Tibial artery (tissue), 4 donors: ENCODE data around the gene OPRL1.
"Not testable (repeated sequence)": the region's sequence is repeated elsewhere in the genome, so short reads cannot be mapped to it uniquely, and the experiment has no call there.

Experiments
- DNase-seq, 2 donors: peaks; one replicate each; pipeline ENCODE4 v3.0.0-alpha.2; 2019
- H3K27ac ChIP-seq, 2 donors: fragments of 200-600 bp; sonication (generic) in 1 of 2; 1 replicate in 1 of 2; 2 replicates in 1 of 2; pipeline ENCODE4 v1.5.1; 2018 to 2019; ENCODE audit warnings: mild to moderate bottlenecking in 1 of 2
- H3K27me3 ChIP-seq, 2 donors: fragments of 200-600 bp; sonication (generic) in 1 of 2; one replicate each; pipeline versions ENCODE4 v1.5.1 to v1.6.0; 2016 to 2019
- H3K36me3 ChIP-seq, 3 donors: fragments of 200-600 bp; sonication (generic) in 2 of 3; one replicate each; pipeline ENCODE4 v1.5.1; 2016 to 2019; ENCODE audit warnings: mild to moderate bottlenecking in 2 of 3
- H3K4me1 ChIP-seq, 4 donors: fragments of 200-600 bp; sonication (generic) in 2 of 4; 1 replicate in 3 of 4; 2 replicates in 1 of 4; pipeline ENCODE4 v1.5.1; 2016 to 2019
- H3K4me3 ChIP-seq, 2 donors: fragments of 200-600 bp; sonication (generic) in 1 of 2; 1 replicate in 1 of 2; 2 replicates in 1 of 2; pipeline ENCODE4 v1.5.1; 2018 to 2019; ENCODE audit warnings: mild to moderate bottlenecking in 2 of 2
- H3K9me3 ChIP-seq, 3 donors: fragments of 200-600 bp; sonication (generic) in 1 of 3; one replicate each; pipeline ENCODE4 v1.5.1; 2016 to 2019
- intact Hi-C: fragments of 100-400 bp; cut with DNase I; formaldehyde crosslinking; loops from one replicate; pipeline ENCODE4 v1.15.0; 2023; ENCODE audit warnings: low total_unique reads
- TF ChIP-seq, protein P1 (sequence below), 2 experiments: fragments of 200-600 bp in 1 of 2; fragments of 450-650 bp in 1 of 2; IDR thresholded peaks; one replicate each; pipeline ENCODE4 v1.5.1; 2017 to 2019; ENCODE audit warnings: antibody characterized with exemption in 2 of 2, mild to moderate bottlenecking in 1 of 2, moderate library complexity in 1 of 2

Gene OPRL1

GRCh38 chr20:64082820-64083377, 3.0 kb downstream of the OPRL1 start:
- H3K36me3 ChIP-seq = no peaks in the 10 kb centered on the region
- H3K27ac ChIP-seq = no peak overlapping the region
- H3K27me3 ChIP-seq = peaks cover 3 to 33% of the 10 kb centered on the region in 2 donors
- H3K4me1 ChIP-seq = peaks cover 0 to 52% (median 29%) of the 10 kb centered on the region in 4 donors
- TF ChIP-seq, protein P1, sequence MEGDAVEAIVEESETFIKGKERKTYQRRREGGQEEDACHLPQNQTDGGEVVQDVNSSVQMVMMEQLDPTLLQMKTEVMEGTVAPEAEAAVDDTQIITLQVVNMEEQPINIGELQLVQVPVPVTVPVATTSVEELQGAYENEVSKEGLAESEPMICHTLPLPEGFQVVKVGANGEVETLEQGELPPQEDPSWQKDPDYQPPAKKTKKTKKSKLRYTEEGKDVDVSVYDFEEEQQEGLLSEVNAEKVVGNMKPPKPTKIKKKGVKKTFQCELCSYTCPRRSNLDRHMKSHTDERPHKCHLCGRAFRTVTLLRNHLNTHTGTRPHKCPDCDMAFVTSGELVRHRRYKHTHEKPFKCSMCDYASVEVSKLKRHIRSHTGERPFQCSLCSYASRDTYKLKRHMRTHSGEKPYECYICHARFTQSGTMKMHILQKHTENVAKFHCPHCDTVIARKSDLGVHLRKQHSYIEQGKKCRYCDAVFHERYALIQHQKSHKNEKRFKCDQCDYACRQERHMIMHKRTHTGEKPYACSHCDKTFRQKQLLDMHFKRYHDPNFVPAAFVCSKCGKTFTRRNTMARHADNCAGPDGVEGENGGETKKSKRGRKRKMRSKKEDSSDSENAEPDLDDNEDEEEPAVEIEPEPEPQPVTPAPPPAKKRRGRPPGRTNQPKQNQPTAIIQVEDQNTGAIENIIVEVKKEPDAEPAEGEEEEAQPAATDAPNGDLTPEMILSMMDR (IDR thresholded peaks at IDR 0.05) = no peak
- no peaks in the 10 kb centered on the region for H3K9me3 ChIP-seq
- peak overlapping the region; percentile 46 to 57 for H3K4me3 ChIP-seq
- intact Hi-C loops = no loop called here
- DNase-seq = no peak

GRCh38 chr20:64083378-64083803, 3.5 kb downstream of the OPRL1 start:
- Histone ChIP-seq H3K9me3 (no peaks in the 10 kb centered on the region), H3K27me3 (peaks cover 3 to 38% of the 10 kb centered on the region in 2 donors), H3K4me3 (peak overlapping the region; percentile 46 to 57), H3K4me1 (peaks cover 0 to 47% (median 25%) of the 10 kb centered on the region in 4 donors), H3K36me3 (no peaks in the 10 kb centered on the region), H3K27ac (no peak overlapping the region)
- no peak for DNase-seq
- intact Hi-C loops = no loop called here
- TF ChIP-seq, protein P1 (IDR thresholded peaks at IDR 0.05) = peak; percentile 41 to 48

DNA sequence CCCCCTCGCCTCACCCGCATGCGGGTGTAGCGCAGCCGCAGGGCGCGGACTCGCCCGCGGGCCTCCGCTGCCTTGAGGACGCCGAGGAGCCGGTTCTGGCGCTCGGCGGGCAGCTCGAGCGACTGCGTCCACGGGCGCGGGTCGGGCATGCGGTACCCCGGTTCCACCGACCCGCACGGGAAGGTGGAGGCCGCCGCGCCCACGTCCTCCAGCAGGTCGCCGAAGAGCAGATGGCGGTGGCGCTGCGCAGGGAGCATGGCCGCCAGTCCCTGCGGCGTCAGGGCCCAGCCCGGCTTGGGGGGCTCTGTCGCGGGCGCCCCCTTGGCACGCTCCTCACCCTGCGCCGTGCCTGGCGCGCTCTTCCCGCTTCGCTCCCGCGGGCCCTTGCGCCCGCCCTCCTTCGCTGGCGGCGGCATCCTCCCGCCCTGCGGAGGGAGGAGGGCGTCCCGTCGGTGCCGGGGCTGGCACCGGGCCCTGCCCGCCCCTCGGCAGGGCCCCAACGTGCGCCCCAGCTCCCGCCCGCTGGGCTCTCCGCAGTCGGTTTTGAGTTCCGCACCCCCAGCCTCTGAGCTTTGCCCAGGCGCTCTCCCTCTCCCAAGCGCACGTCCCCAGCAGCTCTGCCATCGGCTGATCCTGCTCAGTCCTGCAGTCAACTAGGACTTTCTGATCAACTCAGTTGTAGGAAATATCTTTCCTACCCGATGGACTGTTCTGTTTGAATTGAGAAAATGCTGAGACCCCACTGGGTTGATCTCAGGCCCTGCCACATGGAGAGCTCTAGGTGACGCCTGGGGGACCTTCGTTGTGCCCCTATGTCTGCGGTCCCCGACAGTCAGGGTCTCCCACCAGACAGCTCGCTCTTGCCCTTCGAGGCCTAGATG, 4.2 kb downstream of the OPRL1 start, which contains the start of gene LKAAEAR1:
Gene LKAAEAR1 (minus strand): TSS at position 595 of the 881 bp plus-strand sequence. CDS start 179 bp downstream, at position 416.
- Histone ChIP-seq H3K36me3 (no peaks in the 10 kb centered on the region), H3K27ac (no peak within 1 kb of the TSS), H3K4me3 (peak within 1 kb of the TSS; percentile 46 to 57), H3K4me1 (peaks cover 0 to 41% (median 18%) of the 10 kb centered on the region in 4 donors), H3K27me3 (peaks cover 3 to 40% of the 10 kb centered on the region in 2 donors), H3K9me3 (no peaks in the 10 kb centered on the region)
- intact Hi-C loops = no loop called here
- DNase-seq = no peak
- TF ChIP-seq, protein P1 (IDR thresholded peaks at IDR 0.05) = no peak

GRCh38 chr20:64084685-64085152, 4.8 kb downstream of the OPRL1 start:
- Histone ChIP-seq H3K9me3 (no peaks in the 10 kb centered on the region), H3K27me3 (peaks cover 3 to 46% of the 10 kb centered on the region in 2 donors), H3K4me3 (no peak overlapping the region), H3K36me3 (no peaks in the 10 kb centered on the region), H3K27ac (no peak overlapping the region), H3K4me1 (peaks cover 0 to 37% (median 15%) of the 10 kb centered on the region in 4 donors)
- DNase-seq = no peak
- TF ChIP-seq, protein P1 (IDR thresholded peaks at IDR 0.05) = no peak
- intact Hi-C loops = no loop called here

- Histone ChIP-seq H3K27ac (no peak overlapping the region), H3K4me3 (no peak overlapping the region), H3K4me1 (peaks cover 0 to 28% (median 13%) of the 10 kb centered on the region in 4 donors), H3K9me3 (no peaks in the 10 kb centered on the region), H3K36me3 (no peaks in the 10 kb centered on the region), H3K27me3 (peaks cover 3 to 50% of the 10 kb centered on the region in 2 donors)
- no peak for DNase-seq
- TF ChIP-seq, protein P1 (IDR thresholded peaks at IDR 0.05) = no peak
- intact Hi-C loops = no loop called here
Observed at GRCh38 chr20:64086801-64087200, 6.9 kb downstream of the OPRL1 start.

- H3K36me3 ChIP-seq, intact Hi-C loops, H3K9me3 ChIP-seq, DNase-seq, H3K4me3 ChIP-seq, H3K27ac ChIP-seq: not testable (repeated sequence)
- peaks cover 0 to 25% (median 13%) of the 10 kb centered on the region in 4 donors for H3K4me1 ChIP-seq
- peaks cover 3 to 50% of the 10 kb centered on the region in 2 donors for H3K27me3 ChIP-seq
Observed at GRCh38 chr20:64087226-64087825, 7.4 kb downstream of the OPRL1 start.

DNA sequence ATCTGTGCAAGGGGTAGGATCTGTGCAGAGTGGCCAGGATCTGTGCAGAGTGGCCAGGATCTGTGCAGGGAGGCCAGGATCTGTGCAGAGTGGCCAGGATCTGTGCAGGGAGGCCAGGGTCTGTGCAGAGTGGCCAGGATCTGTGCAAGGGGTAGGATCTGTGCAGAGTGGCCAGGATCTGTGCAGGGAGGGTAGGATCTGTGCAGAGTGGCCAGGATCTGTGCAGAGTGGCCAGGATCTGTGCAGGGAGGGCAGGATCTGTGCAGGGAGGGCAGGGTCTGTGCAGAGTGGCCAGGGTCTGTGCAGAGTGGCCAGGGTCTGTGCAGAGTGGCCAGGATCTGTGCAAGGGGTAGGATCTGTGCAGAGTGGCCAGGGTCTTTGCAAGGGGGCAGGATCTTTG, 8.7 kb downstream of the OPRL1 start:
- H3K27me3 ChIP-seq = peaks cover 3 to 46% of the 10 kb centered on the region in 2 donors
- DNase-seq, H3K9me3 ChIP-seq, H3K4me3 ChIP-seq, H3K36me3 ChIP-seq, intact Hi-C loops, H3K27ac ChIP-seq: not testable (repeated sequence)
- H3K4me1 ChIP-seq = peaks cover 0 to 16% (median 6%) of the 10 kb centered on the region in 4 donors
